Epidermal melanocyte (primary cell): ENCODE data around the gene TTC1.
"Not testable (repeated sequence)": the region's sequence is repeated elsewhere in the genome, so short reads cannot be mapped to it uniquely, and the experiment has no call there.

Experiments used
- DNase-seq: peaks from one replicate; pipeline ENCODE4 v3.0.0; 2011; ENCODE audit warnings: low spot score; ENCODE audit not compliant: insufficient read length

The TTC1 gene

GRCh38 chr5:160039810-160040470, 31.0 kb downstream of the TTC1 start:
- no peak for DNase-seq

GRCh38 chr5:160040471-160040835, 31.5 kb downstream of the TTC1 start:
- DNase-seq, result no peak

DNA sequence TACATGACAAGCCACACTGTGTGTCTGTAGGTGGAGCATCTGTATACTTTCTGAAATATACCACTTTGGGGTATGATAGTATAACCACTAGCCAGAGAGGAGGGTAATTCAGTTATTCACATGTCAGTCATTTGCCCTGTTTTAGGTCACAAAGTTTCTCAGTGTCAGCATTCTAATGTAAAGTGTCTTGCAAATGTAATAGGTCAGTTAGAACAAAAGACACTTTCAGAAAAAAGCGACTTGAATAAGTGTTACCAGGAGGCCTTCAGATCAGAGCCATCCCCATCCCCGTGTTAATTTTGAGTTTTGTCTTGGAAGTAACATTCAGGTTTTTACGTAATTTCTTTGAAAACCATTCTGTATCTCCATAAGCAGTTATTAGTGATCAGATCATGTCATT, 33.7 kb downstream of the TTC1 start:
- DNase-seq, result no peak

- DNase-seq, result no peak
These were observed 35.5 kb downstream of the TTC1 start for GRCh38 chr5:160044391-160044804.

DNA sequence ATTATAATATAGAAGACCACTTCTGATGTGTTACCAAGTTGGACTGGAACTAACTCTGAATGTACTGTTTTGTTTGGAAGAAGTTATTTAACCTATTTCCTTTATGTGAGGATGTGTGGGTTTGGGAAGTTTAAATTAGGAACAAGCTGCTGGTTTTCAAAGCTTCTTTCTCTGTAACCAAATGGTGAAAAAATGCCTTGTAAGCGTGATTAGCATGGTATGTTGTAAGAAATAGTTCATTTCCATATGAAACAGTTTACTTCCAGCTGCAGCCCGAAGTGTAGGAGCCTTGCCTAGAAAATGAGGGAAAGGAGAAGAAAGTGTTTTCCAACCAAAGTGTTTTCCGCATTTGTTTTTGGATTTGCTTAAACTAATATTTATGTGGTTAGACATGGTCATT, 36.0 kb downstream of the TTC1 start:
- DNase-seq, result no peak

DNA sequence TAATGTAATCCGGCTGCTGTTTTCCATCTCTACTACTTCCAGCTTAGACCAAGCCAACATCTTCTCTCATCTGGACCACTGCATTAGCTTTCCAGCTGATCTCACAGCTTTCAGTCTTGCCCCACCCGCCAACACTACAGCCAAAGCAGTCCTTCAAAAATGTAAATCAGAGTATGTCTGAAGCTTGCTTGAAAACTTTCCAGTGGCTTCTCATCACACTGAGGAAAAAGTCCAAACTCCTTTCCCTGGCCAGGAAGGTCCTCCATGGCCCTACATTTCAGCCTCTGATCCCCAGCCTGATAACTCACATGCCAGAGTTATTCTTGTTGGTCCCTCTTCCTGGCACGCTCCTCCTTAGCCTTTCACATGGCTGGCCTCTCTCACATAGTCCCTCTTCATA, 38.5 kb downstream of the TTC1 start:
- no peak for DNase-seq

GRCh38 chr5:160048131-160048530, 39.2 kb downstream of the TTC1 start:
- no peak for DNase-seq

GRCh38 chr5:160049099-160049498, 40.2 kb downstream of the TTC1 start:
- no peak for DNase-seq

DNA sequence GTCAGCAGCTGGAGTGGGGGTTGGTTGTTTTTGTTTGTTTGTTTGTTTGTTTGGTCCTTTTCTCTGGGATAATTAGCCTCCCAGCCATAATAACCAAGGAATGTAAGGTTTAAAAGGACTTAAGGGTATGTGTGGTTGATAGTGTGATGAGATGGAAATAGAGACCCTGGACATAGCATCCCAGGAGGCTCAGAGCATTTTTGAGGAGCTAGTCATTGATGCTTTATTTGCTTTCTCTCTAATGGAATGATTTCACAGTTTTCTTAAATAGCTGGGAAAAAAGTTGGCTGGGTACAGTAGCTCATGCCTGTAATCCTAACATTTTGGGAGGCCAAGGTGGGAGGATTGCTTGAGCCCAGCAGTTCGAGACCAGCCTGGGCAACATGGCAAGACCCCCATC, 45.1 kb downstream of the TTC1 start:
- no peak for DNase-seq

DNA sequence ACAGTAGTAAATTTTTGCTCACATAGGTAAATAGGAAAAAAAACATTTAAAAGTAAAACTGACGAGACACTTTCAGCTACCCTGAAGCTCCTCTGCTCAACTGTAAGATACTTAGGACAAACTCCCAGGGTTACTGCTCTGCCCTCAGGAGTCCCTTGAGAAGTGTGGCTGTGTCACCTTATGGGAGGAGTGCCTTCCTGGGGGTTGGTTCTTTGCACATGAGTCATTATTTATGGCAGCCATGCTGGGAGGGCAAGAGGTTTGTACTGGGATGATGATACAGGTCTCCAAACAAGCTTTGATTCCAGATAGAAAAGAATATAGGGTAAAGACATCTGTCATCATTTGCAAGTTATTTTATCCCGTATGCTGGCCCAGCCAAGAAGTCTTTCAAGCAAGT, 45.9 kb downstream of the TTC1 start:
- no peak for DNase-seq

- no peak for DNase-seq
These were observed 48.3 kb downstream of the TTC1 start for GRCh38 chr5:160057256-160057655.

DNA sequence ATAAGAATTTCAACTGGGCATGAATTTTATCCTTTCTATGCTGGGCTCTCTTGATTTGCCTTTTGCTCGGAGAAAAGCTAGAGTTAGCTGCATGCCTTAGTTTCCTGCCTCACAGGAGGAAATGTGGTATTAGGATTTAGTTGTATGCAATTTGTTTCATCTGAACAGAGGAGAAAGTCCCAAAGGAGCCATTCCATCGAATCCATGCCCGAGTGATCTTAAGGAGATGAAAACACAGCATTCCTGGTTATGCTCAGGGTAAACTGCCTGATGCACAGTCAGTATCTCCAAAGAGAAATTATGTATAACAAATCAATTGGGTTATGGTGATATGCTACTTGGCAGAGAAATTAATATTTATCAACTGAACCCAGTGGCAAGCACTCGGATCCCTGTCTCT, 51.1 kb downstream of the TTC1 start:
- no peak for DNase-seq

DNA sequence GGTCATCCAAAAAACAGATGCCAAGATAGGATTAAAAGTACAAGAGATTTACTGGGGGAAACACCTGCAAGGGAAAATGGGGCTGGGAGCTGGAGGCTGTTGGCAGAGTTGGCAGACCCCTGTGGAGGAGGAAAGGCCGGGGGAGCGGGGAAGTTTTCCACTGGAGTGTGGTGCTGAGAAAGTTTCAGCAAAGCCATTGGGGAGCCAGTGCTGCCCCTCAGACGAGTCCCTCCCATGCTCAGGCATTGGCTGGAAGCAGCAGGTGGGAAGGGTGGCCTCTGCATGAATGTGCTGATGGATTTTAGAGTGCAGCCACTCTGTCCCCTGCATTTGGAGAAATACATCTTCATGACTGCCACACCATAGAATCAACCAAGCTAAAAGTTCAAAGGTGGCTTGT, 52.8 kb downstream of the TTC1 start:
- no peak for DNase-seq

DNA sequence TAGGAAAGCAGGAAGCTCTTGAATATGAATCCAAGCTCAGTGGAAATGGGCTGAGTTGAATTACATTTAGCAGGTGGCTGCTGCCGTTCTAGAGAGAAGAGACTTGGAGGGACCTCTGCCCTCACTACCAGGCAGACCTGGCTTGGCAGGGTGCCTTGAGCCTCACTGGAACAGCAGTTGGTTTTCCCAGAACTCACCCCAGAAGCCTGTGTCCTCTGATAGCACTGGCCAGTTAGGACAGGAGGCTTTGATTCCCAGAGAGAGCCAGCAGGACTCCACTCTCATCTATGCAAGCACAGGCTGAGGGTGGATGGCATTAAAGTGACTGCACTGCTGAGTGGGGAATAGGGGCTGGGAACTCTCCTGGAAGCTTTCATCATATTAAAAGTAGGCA, 55.5 kb downstream of the TTC1 start:
- DNase-seq, result no peak

- no peak for DNase-seq
These were observed 56.2 kb downstream of the TTC1 start for GRCh38 chr5:160064995-160065614.

GRCh38 chr5:160069120-160069519, 60.2 kb downstream of the TTC1 start:
- DNase-seq, result not testable (repeated sequence)

- DNase-seq, result no peak
These were observed 62.6 kb downstream of the TTC1 start for GRCh38 chr5:160071516-160071915.

DNA sequence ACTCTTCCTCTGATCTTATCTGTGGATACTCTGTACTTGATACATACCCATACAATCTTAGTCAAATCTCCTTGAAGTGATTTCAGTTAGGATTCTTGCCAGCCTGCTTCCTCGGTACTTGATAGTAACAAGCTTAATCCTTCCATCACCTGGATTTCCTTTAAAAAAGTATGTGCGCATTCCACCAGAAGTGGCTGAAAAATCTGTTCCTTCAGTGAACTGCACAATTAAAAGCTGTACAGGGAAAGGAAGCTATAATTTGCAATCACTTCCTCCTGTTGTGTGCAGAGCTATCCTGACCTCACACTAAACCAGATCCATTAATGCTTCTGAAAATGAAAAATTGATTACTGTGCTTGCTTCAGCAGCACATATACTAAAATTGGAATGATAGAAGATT, 63.0 kb downstream of the TTC1 start:
- no peak for DNase-seq

GRCh38 chr5:160075073-160075472, 66.1 kb downstream of the TTC1 start:
- DNase-seq, result no peak

DNA sequence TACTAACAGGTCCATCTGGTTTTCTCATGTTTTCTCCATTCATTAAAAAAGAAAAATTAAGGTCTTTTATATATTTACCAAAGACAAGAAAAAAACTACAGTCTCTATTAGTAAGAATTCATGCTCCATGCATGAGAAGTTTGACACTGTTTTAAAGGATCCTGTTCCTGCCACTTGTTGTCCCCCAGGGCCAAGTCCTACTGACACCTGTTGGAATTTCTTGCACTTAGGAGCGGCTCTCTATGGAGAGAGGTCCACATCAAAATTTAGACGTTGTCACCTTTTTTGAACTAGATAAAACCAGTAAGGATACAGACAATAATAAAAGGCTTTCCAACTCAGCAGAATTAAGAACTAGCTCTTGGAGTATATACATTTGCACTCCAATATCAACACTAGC, 68.1 kb downstream of the TTC1 start:
- DNase-seq, result no peak

GRCh38 chr5:160079753-160080152, 70.8 kb downstream of the TTC1 start:
- no peak for DNase-seq

- no peak for DNase-seq
These were observed 72.6 kb downstream of the TTC1 start for GRCh38 chr5:160081495-160081894.
